Activated CD4-positive, alpha-beta memory T cell treated with anti-CD3 and anti-CD28 coated beads for 36 hours (primary cell): ENCODE results near the gene DCST2. TPM values are rescaled to one million over a fixed set of nuclear protein-coding genes. Genes with fewer than 3 reads are reported as not detected.
A peak's percentile ranks its signal among the peaks of the same experiment; 100 is the strongest.
"Not testable (repeated sequence)": the region's sequence is repeated elsewhere in the genome, so short reads cannot be mapped to it uniquely, and the experiment has no call there.

ENCODE experiments used
- CTCF ChIA-PET: fragments of 350-600 bp; sonication (Branson Sonifier 250); formaldehyde crosslinking; loops from one replicate; lab custom pipeline; 2021; ENCODE audit warnings: antibody characterized with exemption, inconsistent platforms; lab: Charles Lee
- POLR2A ChIA-PET: fragments of 350-600 bp; sonication (Branson Sonifier 250); formaldehyde crosslinking; loops from one replicate; lab custom pipeline; 2021; ENCODE audit warnings: antibody characterized with exemption; lab: Charles Lee
- DNase-seq: peaks from one replicate; pipeline ENCODE4 v3.0.0-alpha.2; 2020
- H3K27ac Mint-ChIP-seq: one replicate; pipeline ENCODE4 v1.8.0; 2021; ENCODE audit warnings: mixed read lengths
- H3K27me3 Mint-ChIP-seq: one replicate; pipeline ENCODE4 v1.8.0; 2021; ENCODE audit warnings: mixed read lengths
- H3K36me3 Mint-ChIP-seq: one replicate; pipeline ENCODE4 v1.8.0; 2021; ENCODE audit warnings: mixed read lengths
- H3K4me1 Mint-ChIP-seq: one replicate; pipeline ENCODE4 v1.8.0; 2021; ENCODE audit warnings: low read depth, mixed read lengths
- H3K4me3 Mint-ChIP-seq: one replicate; pipeline ENCODE4 v1.8.0; 2021; ENCODE audit warnings: mild to moderate bottlenecking, mixed read lengths
- H3K9me3 Mint-ChIP-seq: one replicate; pipeline ENCODE4 v1.8.0; 2021; ENCODE audit warnings: mixed read lengths
- intact Hi-C: fragments of 100-400 bp; cut with micrococcal nuclease; formaldehyde crosslinking; loops from one replicate; pipeline ENCODE4 v1.15.1; 2023
- total RNA-seq, 2 experiments: library from RNA; stranded (reverse); gene quantifications; one replicate each; pipeline ENCODE4 v1.2.3, GENCODE V29; 2021

The DCST2 gene
- total RNA-seq, 2 experiments from 2014 or later = 1.1 to 1.3 TPM

DNA sequence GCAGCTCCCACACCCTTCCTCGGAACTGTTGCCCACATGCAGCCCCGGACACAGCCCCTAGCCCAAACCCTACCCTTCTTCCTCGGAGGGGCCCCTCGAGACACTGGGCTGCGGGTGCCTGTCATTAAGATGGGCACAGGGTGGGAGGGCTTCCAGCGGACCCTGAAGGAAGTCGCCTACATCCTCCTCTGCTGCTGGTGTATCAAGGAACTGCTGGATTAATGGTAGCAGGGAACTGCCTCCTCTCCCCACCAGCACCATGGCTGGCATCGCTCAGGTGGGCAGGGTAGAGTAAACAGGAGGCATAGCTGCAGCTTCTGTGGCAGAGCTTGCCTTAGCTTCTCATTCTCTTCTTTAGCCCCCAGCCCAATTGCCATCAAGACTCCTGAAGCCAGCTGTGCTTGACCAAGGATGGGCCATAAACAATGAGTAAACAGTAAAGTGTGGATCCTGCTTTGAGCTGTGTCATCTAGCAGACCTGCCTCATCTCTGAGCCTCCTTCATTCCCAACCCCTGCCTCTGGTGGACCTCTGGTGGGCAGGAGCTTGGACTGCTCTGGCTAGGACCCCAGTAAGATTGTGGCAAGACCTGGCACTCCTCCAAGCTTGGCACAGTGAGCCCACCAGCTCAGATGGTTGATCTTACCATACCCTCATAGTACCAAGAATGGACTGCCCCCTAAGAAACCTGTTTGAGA, 39.9 kb downstream of the DCST2 start, which contains the start of gene LENEP:
Gene LENEP (plus strand): TSS at position 15 of the 697 bp plus-strand sequence. CDS start 22 bp downstream, at position 37.
- H3K9me3 Mint-ChIP-seq = no peaks in the 10 kb centered on the region
- intact Hi-C loops = no loop called here

DNA sequence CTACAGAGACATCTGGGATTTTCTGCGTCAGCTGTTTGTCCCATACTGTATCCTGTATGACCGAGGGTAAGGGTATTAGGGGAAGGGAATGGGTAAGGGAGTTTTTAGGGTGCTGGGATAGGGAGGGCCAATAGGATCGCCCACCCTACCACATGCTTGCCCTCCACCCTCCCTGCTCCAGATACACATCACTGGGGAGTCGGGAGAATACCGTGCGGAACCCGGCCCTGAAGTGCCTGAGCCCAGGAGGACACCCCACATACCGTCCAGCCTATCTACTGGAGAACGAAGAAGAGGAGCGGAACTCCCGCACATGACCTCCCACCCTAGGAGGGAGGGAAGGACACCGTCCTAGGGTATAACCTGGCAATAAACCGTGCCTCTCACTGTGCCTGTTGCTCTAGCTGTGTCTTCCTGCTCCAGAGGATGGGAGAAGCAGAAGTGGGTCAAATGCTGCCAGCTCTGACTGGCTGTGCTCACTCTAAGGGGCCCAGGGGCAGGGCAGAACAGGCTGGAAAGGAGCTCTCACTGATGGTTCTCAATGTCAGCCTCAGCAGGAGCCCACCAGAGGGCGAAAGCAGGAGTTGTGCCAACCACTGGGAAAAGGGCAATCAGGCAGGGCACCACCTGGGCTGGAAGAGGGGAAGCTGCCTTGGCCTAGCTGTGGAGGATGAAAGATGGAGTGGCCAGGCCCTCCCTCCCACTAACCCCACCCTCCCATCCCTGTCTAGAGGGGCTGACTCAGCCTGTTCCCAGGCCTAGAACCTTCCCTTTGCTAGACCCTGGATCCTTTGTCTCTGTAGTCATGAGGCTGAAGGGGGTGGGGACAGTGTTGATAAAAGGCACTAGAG, 40.6 kb downstream of the DCST2 start:
- no peaks in the 10 kb centered on the region for H3K27me3 Mint-ChIP-seq
- peaks cover 21% of the 10 kb centered on the region for H3K4me1 Mint-ChIP-seq
- ChIA-PET CTCF (interaction anchor here (1.1 to 9.4 kb wide), 4 partner anchors 9 to 92 kb away, joined by 3 to 144 read pairs (median 4); partner anchors contain the start of genes FLAD1 and PBXIP1), POLR2A (interaction anchor here (0.6 to 5.0 kb wide), 8 partner anchors 8 to 23 kb away, joined by 3 to 19 read pairs (median 4); partner anchors contain the start of genes CKS1B and FLAD1)
- H3K4me3 Mint-ChIP-seq = no peak overlapping the region
- peaks cover 23% of the 10 kb centered on the region for H3K36me3 Mint-ChIP-seq
- no peak overlapping the region for H3K27ac Mint-ChIP-seq
- DNase-seq = no peak
- no peaks in the 10 kb centered on the region for H3K9me3 Mint-ChIP-seq
- intact Hi-C loops = no loop called here

More for the DNA sequence above, 39.9 kb downstream of the DCST2 start, which contains the start of gene LENEP:
- H3K4me1 Mint-ChIP-seq = peaks cover 19% of the 10 kb centered on the region
- H3K27ac Mint-ChIP-seq = no peak within 1 kb of the TSS
- no peak within 1 kb of the TSS for H3K4me3 Mint-ChIP-seq
- POLR2A ChIA-PET = interaction anchor here (0.6 to 5.0 kb wide), 8 partner anchors 9 to 644 kb away, joined by 3 to 19 read pairs (median 4); partner anchors contain the start of genes CKS1B, FLAD1 and PBXIP1
- peaks cover 17% of the 10 kb centered on the region for H3K36me3 Mint-ChIP-seq
- H3K27me3 Mint-ChIP-seq = no peaks in the 10 kb centered on the region
- CTCF ChIA-PET = interaction anchor here (1.1 to 9.4 kb wide), 6 partner anchors 10 to 91 kb away, joined by 3 to 144 read pairs (median 6); partner anchors contain the start of genes FLAD1 and PBXIP1
- no peak for DNase-seq

- Mint-ChIP-seq H3K36me3 (peaks cover 25% of the 10 kb centered on the region), H3K4me3 (no peak overlapping the region), H3K27me3 (no peaks in the 10 kb centered on the region), H3K27ac (no peak overlapping the region), H3K9me3 (no peaks in the 10 kb centered on the region), H3K4me1 (peaks cover 14% of the 10 kb centered on the region)
- CTCF ChIA-PET = interaction anchor here (0.6 to 1.2 kb wide), 2 partner anchors 71 to 177 kb away, joined by 3 to 5 read pairs; no protein-coding TSS in a partner anchor
- DNase-seq = no peak
- intact Hi-C loops = no loop called here
- POLR2A ChIA-PET = no interaction called here
Measured at GRCh38 chr1:154990276-154990675, 43.3 kb downstream of the DCST2 start.

- H3K4me1 Mint-ChIP-seq = peaks cover 18% of the 10 kb centered on the region
- no peak for DNase-seq
- no peaks in the 10 kb centered on the region for H3K9me3 Mint-ChIP-seq
- no peaks in the 10 kb centered on the region for H3K27me3 Mint-ChIP-seq
- peaks cover 27% of the 10 kb centered on the region for H3K36me3 Mint-ChIP-seq
- no peak overlapping the region for H3K27ac Mint-ChIP-seq
- intact Hi-C loops = no loop called here
- ChIA-PET CTCF (interaction anchor here (1.2 kb wide), 1 partner anchor 72 kb away, joined by 5 read pairs; no protein-coding TSS in a partner anchor), POLR2A (no interaction called here)
- no peak overlapping the region for H3K4me3 Mint-ChIP-seq
Measured at GRCh38 chr1:154989195-154989860, 44.3 kb downstream of the DCST2 start.

DNA sequence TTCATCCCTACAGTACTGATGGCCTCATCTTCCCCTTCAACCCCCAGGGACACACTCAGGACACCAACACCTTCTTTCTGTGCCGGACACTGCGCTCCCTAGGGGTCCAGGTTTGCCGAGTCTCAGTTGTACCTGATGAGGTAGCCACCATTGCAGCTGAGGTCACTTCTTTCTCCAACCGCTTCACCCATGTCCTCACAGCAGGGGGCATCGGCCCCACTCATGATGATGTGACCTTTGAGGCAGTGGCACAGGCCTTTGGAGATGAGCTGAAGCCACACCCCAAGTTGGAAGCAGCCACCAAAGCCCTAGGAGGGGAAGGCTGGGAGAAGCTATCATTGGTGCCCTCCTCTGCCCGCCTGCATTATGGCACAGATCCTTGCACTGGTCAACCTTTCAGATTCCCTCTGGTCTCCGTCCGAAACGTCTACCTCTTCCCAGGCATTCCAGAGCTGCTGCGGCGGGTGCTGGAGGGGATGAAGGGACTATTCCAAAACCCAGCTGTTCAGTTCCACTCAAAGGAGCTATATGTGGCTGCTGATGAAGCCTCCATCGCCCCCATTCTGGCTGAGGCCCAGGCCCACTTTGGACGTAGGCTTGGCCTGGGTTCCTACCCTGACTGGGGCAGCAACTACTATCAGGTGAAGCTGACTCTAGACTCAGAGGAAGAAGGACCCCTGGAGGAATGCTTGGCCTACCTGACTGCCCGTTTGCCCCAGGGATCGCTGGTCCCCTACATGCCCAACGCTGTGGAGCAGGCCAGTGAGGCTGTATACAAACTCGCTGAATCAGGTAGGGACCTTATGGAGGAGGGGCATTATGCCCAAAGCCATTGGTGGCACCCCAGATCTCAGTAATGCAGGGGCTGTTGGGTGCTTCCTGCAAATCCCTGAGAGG, 45.3 kb downstream of the DCST2 start:
- CTCF ChIA-PET = interaction anchor here (0.8 to 2.3 kb wide), 5 partner anchors 8 to 33 kb away, joined by 3 to 8 read pairs (median 4); partner anchors contain the start of gene PBXIP1
- intact Hi-C loops = no loop called here
- H3K4me3 Mint-ChIP-seq = no peak overlapping the region
- no peak overlapping the region for H3K27ac Mint-ChIP-seq
- DNase-seq = no peak
- no peaks in the 10 kb centered on the region for H3K27me3 Mint-ChIP-seq
- peaks cover 22% of the 10 kb centered on the region for H3K4me1 Mint-ChIP-seq
- POLR2A ChIA-PET = interaction anchor here (0.8 kb wide), 1 partner anchor 23 kb away, joined by 3 read pairs; no protein-coding TSS in a partner anchor
- no peaks in the 10 kb centered on the region for H3K9me3 Mint-ChIP-seq
- peaks cover 27% of the 10 kb centered on the region for H3K36me3 Mint-ChIP-seq

DNA sequence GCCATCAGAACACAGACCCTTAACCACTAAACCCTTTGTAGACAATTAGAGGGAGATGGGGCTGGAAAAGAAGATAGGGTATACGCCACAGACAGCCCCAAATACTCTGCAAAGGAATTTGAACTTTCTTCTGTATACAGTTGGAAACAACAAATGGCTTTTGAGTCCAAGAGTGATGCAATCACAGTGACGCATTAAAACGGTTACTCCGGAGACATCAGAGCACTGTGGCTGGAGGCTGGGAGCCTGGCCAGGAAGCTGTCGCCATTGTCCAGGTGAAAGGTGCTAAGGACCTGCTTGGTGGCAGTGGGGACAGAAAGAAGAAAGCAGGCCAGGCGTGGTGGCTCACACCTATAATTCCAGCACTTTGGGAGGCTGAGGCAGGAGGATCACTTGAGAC, 46.3 kb downstream of the DCST2 start:
- Mint-ChIP-seq H3K4me1 (peaks cover 22% of the 10 kb centered on the region), H3K27me3 (no peaks in the 10 kb centered on the region)
- intact Hi-C loops = no loop called here

DNA sequence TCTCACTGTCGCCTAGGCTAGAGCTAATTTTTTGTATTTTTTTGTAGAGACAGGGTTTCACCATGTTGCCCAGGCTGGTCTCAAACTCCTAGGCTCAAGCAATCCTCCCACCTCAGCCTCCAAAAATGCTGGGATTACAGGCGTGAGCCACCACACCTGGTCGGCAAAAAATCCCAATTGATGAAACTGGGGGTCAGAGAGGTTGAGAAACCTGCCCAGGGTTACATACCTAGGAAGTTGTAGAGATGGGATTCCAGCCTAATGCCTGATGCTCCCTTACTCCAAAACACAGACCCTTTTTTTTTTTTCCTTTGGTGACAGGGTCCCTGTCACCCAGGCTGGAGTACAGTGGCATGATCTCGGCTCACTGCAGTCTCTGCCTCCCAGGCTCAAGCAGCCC, 46.8 kb downstream of the DCST2 start:
- POLR2A ChIA-PET, H3K27ac Mint-ChIP-seq, DNase-seq, H3K4me3 Mint-ChIP-seq, intact Hi-C loops, H3K9me3 Mint-ChIP-seq, H3K27me3 Mint-ChIP-seq: not testable (repeated sequence)
- Mint-ChIP-seq H3K4me1 (peaks cover 22% of the 10 kb centered on the region), H3K36me3 (peaks cover 25% of the 10 kb centered on the region)
- CTCF ChIA-PET = interaction anchor here (1.1 to 2.3 kb wide), 3 partner anchors 9 to 31 kb away, joined by 3 to 8 read pairs (median 4); no protein-coding TSS in a partner anchor

More for the DNA sequence above, 46.3 kb downstream of the DCST2 start:
- ChIA-PET POLR2A (no interaction called here), CTCF (interaction anchor here (1.1 to 2.3 kb wide), 5 partner anchors 9 to 32 kb away, joined by 3 to 8 read pairs (median 4); partner anchors contain the start of gene PBXIP1)
- peaks cover 25% of the 10 kb centered on the region for H3K36me3 Mint-ChIP-seq
- no peak overlapping the region for H3K27ac Mint-ChIP-seq
- no peak overlapping the region for H3K4me3 Mint-ChIP-seq
- no peak for DNase-seq
- H3K9me3 Mint-ChIP-seq = no peaks in the 10 kb centered on the region

GRCh38 chr1:154983776-154984466, 49.7 kb downstream of the DCST2 start:
- peaks cover 22% of the 10 kb centered on the region for H3K36me3 Mint-ChIP-seq

DNA sequence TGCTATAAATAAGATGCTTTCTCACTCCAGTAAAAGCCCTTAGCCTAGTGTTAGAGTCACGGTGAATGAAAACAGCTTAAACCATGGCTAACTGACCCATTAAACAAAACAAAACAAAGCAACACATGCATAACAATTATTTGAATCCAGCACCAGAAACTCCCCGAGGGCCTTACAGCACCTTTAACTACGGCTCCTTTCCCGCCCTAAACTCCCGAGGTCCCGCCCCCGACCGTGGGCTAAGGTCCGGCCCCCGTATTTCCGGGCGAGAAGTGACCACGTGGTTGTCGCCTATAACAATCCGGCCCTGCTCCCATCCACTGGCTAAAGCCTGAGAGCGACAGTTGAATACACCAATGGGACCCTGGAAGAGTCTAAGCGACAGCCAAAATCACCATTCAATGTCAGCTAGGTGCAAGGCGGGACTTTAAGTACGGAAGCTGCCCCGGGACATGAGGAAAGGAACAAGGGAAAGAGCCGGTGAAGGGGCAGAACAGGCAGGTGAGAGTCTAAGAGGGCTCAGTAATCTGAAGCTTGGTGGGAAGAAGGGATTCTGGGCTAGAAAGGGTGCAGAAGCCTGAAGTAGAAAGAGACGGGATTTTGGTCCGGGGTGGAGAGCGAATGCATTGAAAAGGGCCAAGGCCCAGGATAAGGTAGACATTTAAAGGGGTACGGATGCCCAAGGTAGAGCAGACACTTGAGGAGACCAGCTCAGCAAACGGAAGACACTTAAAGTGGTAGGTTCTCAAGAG, 50.5 kb downstream of the DCST2 start, which contains the start of gene FLAD1:
Gene FLAD1 (plus strand): TSS at position 448 of the 752 bp plus-strand sequence. CDS start 351 bp downstream, outside the sequence.
- no peak within 1 kb of the TSS for H3K27ac Mint-ChIP-seq
- peak; percentile 98 for DNase-seq
- H3K36me3 Mint-ChIP-seq = peaks cover 17% of the 10 kb centered on the region
- no peaks in the 10 kb centered on the region for H3K27me3 Mint-ChIP-seq
- H3K4me3 Mint-ChIP-seq = no peak within 1 kb of the TSS
- ChIA-PET CTCF (interaction anchor here (0.9 to 4.4 kb wide), 17 partner anchors 9 to 102 kb away, joined by 3 to 82 read pairs (median 6); partner anchors contain the start of genes ADAM15, CKS1B, LENEP and PBXIP1), POLR2A (interaction anchor here (0.9 to 2.7 kb wide), 13 partner anchors 9 to 47 kb away, joined by 3 to 27 read pairs (median 6); partner anchors contain the start of genes CKS1B, LENEP, PMVK and PYGO2)
- peaks cover 14% of the 10 kb centered on the region for H3K4me1 Mint-ChIP-seq
- no peaks in the 10 kb centered on the region for H3K9me3 Mint-ChIP-seq
- intact Hi-C loops = loop anchor here (1.0 to 5.0 kb wide), 5 partner anchors 9 to 101 kb away; partner anchors contain the start of genes CKS1B and EFNA4

More at GRCh38 chr1:154983776-154984466, 49.7 kb downstream of the DCST2 start:
- Mint-ChIP-seq H3K4me1 (peaks cover 22% of the 10 kb centered on the region), H3K9me3 (no peaks in the 10 kb centered on the region), H3K27me3 (no peaks in the 10 kb centered on the region), H3K4me3 (no peak overlapping the region), H3K27ac (no peak overlapping the region)
- ChIA-PET CTCF (interaction anchor here (0.9 to 4.4 kb wide), 18 partner anchors 9 to 108 kb away, joined by 3 to 82 read pairs (median 6); partner anchors contain the start of genes ADAM15, CKS1B, LENEP and PBXIP1), POLR2A (interaction anchor here (0.7 to 2.7 kb wide), 15 partner anchors 10 to 281 kb away, joined by 3 to 27 read pairs (median 6); partner anchors contain the start of genes CKS1B, LENEP, PMVK and PYGO2)
- DNase-seq = peak; percentile 36
- intact Hi-C loops = loop anchor here (1.0 to 5.0 kb wide), 5 partner anchors 10 to 100 kb away; partner anchors contain the start of genes CKS1B and EFNA4
